GM21360 (cell line): ENCODE measurements around the gene NCL.
"Not testable (repeated sequence)": the region's sequence is repeated elsewhere in the genome, so short reads cannot be mapped to it uniquely, and the experiment has no call there.

Source experiments
- ATAC-seq: cut with Tn5 transposase; IDR thresholded peaks from one replicate; pipeline ENCODE4 v1.9.1; 2021; ENCODE audit warnings: mild to moderate bottlenecking, moderate library complexity; ENCODE audit not compliant: unreplicated experiment

NCL gene

GRCh38 chr2:231467613-231468530, 3.6 kb upstream of the NCL start:
- ATAC-seq, result no peak

DNA sequence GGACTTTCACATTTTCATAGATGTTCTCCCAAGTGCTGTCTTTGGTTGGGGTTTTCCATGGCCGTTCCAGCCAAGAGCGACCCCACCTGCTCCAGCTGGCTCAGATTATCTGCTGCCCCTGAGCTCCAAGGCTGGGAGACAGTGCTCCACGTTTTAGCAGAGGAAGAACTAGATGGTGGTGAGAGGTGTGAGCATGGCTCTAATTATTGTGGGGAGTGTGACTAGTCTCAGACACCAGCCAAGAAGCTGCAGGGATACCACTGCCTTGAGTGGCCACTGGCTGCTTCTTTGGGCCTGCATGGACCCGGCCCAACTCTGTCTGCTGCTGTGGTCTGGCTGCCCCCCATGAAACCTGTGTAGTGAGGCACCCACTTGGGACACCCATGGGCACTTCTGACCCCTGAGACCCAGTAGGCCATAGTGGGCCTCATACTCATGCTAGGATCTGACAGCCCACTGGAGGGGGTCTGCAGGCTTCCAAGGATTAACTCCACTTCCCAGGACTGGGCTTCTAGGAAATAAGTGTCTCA, 2.8 kb upstream of the NCL start:
- ATAC-seq, result no peak

- no peak for ATAC-seq
Measured at GRCh38 chr2:231464576-231465540, 574 bp upstream of the NCL start.

- no peak for ATAC-seq
Measured at GRCh38 chr2:231462729-231463465, 1.4 kb downstream of the NCL start.

- no peak for ATAC-seq
Measured at GRCh38 chr2:231461516-231461971, 2.7 kb downstream of the NCL start.

GRCh38 chr2:231460841-231461240, 3.4 kb downstream of the NCL start:
- ATAC-seq, result not testable (repeated sequence)

GRCh38 chr2:231460073-231460835, 4.0 kb downstream of the NCL start:
- ATAC-seq, result no peak

GRCh38 chr2:231458368-231458767, 5.9 kb downstream of the NCL start:
- ATAC-seq, result no peak

DNA sequence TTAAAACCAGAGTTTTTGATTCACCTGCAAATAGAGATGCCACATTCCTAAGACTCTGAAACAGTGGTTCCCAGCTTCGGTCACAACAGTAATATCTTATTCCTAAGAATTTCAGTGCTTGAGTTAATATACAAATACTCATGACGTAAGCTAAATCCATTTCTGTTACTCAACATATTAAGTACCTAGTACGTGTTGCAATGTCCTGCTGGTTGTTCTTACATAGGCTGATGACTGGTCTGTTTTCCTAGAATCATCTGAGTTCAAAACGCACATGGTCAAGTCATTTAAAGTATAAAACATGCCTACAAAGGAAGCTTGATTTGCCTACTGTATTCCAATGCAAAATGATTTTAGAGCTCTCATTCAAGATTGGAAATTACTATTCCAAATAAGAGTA, 7.2 kb downstream of the NCL start:
- no peak for ATAC-seq

DNA sequence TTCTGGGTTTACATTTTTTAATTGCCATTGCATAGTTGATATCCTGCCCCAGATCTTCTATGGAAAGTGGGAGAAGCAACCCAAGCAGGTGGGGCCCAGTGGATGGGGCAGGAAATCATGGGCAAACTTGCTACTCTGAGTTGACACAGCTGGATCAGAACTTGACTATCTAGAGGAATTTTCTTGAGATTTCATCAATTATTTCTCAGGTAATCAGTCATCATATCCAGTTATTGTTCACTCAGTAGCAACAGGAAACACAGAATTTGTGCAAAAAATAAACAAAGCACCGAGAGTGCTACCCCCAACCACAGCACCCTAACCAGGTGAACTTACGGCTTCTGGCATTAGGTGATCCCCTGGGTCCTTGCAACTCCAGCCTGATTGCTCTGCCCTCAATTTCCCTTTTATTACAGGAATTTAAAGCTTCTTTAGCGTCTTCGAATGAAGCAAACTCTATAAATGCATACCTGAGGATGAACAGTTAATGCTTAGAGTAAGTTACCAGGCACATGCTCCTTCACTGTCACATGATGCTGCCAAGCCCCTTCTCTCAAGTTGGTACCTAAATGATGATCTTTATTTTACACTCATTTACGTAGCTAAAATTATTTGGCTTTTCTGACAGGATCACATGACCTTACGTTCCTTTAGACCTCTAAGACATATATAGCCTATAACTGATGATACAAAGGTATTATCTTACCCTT, 7.8 kb downstream of the NCL start:
- ATAC-seq, result no peak

DNA sequence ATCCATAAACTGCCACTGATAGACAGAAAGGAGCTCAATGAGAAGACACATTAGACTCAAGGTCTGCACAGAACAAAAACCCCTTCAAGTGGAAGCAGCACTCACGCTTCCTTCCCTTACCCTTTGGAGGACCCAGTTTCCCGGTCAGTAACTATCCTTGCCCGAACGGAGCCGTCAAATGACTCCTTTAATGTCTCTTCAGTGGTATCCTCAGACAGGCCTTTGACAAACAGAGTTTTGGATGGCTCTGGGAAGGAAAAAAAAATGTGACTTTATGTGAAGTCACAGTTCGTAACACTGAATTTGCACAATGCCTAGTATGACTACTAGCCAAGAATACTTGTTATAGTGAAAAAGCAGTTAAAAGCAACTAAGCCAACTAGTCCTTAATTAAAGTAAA, 8.4 kb downstream of the NCL start:
- ATAC-seq, result no peak

GRCh38 chr2:231455222-231455621, 9.1 kb downstream of the NCL start:
- no peak for ATAC-seq

DNA sequence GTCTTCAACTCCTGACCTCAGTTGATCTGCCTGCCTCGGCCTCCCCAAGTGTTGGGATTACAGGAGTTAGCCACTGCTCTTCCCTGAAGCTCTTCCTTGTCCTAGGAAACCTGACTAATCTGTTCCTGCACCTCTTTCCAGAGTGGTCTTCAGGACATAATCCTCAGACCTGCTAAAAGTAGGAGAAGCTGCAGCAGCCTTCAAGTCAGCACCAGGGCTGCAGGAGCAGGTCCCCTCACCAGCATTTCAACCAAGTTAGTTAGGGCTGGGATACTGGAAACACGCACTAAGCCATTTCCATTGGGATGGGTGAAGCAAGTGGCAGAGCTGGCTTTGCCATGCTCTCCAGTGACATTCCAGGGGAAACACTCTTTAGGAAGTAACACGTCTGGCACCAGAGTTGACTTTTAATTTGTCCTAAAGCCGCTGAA, 9.9 kb downstream of the NCL start:
- no peak for ATAC-seq

DNA sequence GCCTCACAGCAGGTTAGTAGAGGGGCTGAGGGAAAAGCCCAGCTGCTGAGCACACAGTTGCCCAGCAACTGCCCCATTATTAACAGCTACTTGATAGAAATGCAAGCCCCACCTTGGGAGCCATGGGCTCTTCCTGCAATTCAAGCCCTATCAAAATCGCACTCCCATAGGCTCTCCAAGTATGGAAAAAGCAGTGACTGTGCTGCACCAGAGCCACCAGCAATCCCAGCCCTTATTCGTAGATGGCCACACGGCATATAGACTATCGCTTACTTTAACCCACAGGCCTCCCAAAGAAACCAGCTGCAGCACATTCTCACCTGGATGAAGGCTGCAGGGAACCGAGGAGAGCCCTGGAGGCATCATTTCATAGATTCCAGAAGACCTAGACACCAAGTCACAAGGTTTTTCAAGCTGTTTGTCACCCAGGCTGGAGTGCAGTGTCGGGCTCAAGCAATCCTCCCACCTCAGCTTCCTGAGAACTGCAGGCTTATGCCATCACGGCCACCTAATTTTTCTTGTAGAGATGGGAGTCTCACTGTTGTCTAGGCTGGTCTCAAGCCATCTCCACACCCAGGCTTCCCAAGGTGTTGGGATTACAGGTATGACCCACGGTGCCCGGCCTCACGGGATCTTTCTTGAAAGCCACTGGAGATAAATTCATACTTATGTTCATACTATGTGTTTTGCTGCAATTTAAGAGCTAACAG, 11.3 kb downstream of the NCL start:
- no peak for ATAC-seq

- no peak for ATAC-seq
Measured at GRCh38 chr2:231450548-231450989, 13.7 kb downstream of the NCL start.

DNA sequence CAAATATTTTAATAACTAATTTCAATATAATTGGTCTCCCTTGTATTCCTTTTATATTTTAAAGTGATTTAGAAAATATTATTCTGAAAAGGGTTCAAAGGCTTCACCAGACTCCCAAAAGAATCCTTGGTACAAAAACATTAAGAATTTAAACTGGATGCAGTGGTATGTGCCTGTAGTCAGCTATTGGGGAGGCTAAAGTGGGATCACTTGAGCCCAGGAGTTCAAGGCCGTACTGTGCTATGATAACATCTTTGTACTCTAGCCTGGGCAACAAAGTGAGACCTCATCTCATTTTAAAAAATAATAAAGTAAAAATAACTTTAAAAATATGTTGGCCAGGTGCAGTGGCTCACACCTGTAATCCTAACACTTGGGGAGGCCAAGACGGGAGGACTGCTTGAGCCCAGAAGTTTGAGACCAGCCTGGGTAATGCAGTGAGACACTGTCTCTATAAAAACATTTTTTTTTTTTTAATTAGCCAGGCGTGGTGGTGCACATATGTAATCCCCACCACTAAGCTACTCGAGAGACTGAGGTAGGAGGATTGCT, 14.7 kb downstream of the NCL start:
- no peak for ATAC-seq

DNA sequence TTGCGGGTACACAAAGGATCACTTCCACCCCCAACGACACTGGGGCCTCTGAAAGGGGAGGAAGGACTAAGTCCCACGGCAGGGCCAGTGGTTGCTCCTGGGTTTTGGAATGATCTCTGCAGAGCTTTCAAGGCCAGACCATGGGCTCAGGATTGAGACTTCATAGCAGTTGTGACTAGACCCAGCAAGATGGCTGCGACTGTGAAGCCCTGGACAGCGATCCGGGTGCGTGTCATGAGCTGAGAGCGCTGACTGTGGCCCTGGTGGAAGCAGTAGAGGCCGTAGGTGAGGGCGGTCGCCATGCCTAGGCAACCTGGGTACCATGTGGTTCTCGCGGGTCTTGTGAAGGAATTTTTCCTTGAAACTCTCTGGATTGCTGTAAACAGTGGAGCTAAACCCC, 27.3 kb downstream of the NCL start:
- ATAC-seq, result no peak

- ATAC-seq, result no peak
Measured at GRCh38 chr2:231433990-231434389, 30.3 kb downstream of the NCL start.
